GM21619 (cell line): ENCODE data around the gene VTCN1.
"Not testable (repeated sequence)": the region's sequence is repeated elsewhere in the genome, so short reads cannot be mapped to it uniquely, and the experiment has no call there.

Experiments used
- ATAC-seq: cut with Tn5 transposase; IDR thresholded peaks from one replicate; pipeline ENCODE4 v1.9.1; 2021; ENCODE audit not compliant: unreplicated experiment

The VTCN1 gene

GRCh38 chr1:117101858-117102257 is 108.9 kb downstream of the VTCN1 start:
- ATAC-seq = not testable (repeated sequence)

DNA sequence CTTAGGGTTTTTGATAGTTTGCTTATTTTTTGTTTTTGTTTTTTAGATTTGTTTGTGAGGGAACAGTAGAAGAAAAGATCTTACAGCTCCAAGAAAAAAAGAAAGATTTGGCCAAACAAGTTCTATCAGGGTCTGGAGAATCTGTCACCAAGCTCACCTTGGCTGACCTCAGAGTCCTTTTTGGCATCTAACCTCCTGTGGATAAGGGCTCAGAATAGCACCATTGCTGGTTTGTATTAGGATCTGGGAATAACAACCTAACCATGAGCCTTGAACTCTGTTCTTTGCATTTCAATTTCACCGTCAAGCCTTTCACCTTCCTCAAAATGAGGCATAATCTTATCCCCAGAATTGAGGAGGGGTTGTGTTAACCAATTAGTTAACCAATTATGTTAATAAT is 109.4 kb downstream of the VTCN1 start:
- no peak for ATAC-seq

DNA sequence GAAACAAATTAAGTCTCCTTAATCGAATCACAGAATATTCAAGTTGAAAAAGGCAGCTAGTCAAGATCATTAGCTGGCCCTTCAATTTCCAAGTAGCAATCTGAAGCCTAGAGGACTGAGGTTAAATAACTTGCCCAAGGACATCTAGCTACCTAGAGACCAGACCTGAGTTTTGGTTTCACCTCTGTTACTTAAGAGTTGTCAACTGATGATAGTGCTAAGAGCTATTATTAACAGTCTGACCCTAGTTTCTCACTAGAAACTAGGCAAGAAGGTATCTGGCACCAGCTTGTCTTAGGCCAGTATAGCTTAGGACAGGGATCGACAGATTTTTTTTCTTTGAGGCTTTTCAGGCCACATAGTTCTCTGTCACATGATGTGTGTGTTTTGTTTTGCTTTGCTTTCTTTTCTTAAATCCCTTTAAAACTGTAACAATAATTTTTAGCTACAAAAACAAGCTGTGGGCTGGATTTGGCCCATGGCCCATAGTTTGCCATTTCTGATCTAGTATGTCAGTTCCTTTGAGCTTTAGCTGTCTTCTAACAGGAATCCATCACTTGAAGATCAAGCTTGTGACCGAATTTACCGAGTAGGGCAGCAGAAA is 112.3 kb downstream of the VTCN1 start:
- no peak for ATAC-seq

DNA sequence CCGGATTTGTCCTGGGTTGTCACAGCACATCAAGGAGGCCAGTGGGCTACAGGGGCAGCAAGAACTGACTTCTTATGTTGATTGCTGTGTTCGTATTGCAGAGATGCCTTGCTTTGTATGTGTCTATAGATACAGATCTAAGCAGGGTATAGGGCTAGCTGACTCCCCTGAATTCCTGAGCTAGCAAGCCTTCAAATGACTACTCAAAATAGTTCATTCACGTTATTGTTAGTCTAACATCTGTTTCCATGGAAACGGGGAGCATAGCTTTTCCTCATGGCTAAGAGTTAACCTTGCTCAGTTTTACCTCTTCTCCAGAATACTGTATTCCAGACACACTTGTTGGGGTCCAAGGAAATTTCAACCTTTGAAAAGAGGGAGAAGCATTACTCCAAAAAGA is 113.3 kb downstream of the VTCN1 start:
- no peak for ATAC-seq

GRCh38 chr1:117096951-117097408 is 113.7 kb downstream of the VTCN1 start:
- no peak for ATAC-seq

DNA sequence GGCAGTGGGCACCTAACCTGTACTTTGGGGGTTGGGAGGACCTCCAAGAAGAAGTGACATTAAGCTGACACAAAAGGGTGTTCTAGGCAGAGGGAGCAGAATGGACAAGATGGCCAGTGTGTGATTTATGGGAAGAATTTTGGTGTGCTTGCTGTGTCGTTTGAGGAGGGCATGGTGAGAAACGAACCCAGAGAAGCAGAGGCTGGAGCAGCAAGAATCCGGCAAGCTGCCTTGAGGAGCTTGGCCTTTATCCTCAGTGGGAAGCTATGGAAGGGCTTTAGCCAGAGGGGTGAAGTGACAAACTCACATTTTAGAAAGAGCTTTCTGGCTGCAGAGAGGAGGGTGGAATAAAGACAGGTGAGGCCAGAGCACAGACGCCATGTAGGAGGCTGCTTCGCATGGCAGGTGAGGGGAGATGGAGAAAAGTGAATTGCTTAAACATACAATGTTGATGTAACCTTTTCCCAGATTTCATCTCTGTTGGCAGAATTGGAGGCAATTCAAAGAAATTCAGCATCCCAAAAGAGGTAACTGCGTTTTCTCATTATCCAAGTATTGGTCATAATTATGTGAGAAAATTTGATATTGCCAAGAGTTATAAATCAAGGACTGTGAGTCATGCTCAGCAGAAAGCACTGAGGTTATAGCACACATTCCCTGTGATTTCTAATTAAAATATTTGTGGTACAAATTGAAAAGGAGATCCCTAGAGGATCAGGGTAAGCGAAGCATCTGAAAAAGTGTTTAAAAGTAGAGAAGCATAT is 115.7 kb downstream of the VTCN1 start:
- no peak for ATAC-seq

- ATAC-seq = no peak
Observed at GRCh38 chr1:117093870-117094621, 116.7 kb downstream of the VTCN1 start.
